MM.1S (cell line): ENCODE measurements around the gene CCP110.

Experiments
- DNase-seq: peaks from one replicate; pipeline ENCODE4 v3.0.0-alpha.2; 2015
- H2AFZ ChIP-seq: fragments of 300-600 bp; sonication (generic); 2 replicates; pipeline ENCODE4 v1.6.0; 2016; ENCODE audit warnings: antibody characterized with exemption, low read length
- H3F3A ChIP-seq: fragments of 300-600 bp; sonication (generic); 2 replicates; pipeline ENCODE4 v1.6.1; 2016; ENCODE audit warnings: mild to moderate bottlenecking, antibody characterized with exemption, low read length, moderate library complexity, mixed read lengths; ENCODE audit not compliant: insufficient read depth
- H3K27ac ChIP-seq: fragments of 300-600 bp; sonication (generic); 2 replicates; pipeline ENCODE4 v1.5.1; 2016; ENCODE audit warnings: mild to moderate bottlenecking, low read length
- H3K27me3 ChIP-seq: fragments of 300-600 bp; sonication (generic); replicated peaks from 2 replicates; pipeline ENCODE4 v1.6.0; 2016; ENCODE audit warnings: low read length; ENCODE audit not compliant: insufficient read depth
- H3K36me3 ChIP-seq: fragments of 300-600 bp; sonication (generic); replicated peaks from 2 replicates; pipeline ENCODE4 v1.6.1; 2016; ENCODE audit warnings: mild to moderate bottlenecking, low read length, mixed read lengths; ENCODE audit not compliant: insufficient read depth
- H3K4me1 ChIP-seq: fragments of 300-600 bp; sonication (generic); 2 replicates; pipeline ENCODE4 v1.6.1; 2016; ENCODE audit warnings: low read length, mixed read lengths
- H3K4me2 ChIP-seq: fragments of 300-600 bp; sonication (generic); 2 replicates; pipeline ENCODE4 v1.6.0; 2016; ENCODE audit warnings: low read depth, low read length
- H3K4me3 ChIP-seq: fragments of 300-600 bp; sonication (generic); 2 replicates; pipeline ENCODE4 v1.5.1; 2016; ENCODE audit warnings: low read length, mixed read lengths
- H3K79me2 ChIP-seq: fragments of 300-600 bp; sonication (generic); 2 replicates; pipeline ENCODE4 v1.6.1; 2016; ENCODE audit warnings: mixed run types, low read length, mixed read lengths
- H3K9ac ChIP-seq: fragments of 300-600 bp; sonication (generic); 2 replicates; pipeline ENCODE4 v1.6.1; 2016; ENCODE audit warnings: low read length, mixed read lengths
- H3K9me2 ChIP-seq: fragments of 300-600 bp; sonication (generic); replicated peaks from 2 replicates; pipeline ENCODE4 v1.6.1; 2016; ENCODE audit warnings: mild to moderate bottlenecking, low read length, mixed read lengths; ENCODE audit not compliant: insufficient read depth
- H3K9me3 ChIP-seq: fragments of 300-600 bp; sonication (generic); replicated peaks from 2 replicates; pipeline ENCODE4 v1.6.1; 2016; ENCODE audit warnings: mild to moderate bottlenecking, low read length, mixed read lengths; ENCODE audit not compliant: insufficient read depth
- H4K20me1 ChIP-seq: fragments of 300-600 bp; sonication (generic); 2 replicates; pipeline ENCODE4 v1.6.1; 2016; ENCODE audit warnings: mild to moderate bottlenecking, low read length, moderate library complexity, mixed read lengths; ENCODE audit not compliant: insufficient read depth
- EZH2 ChIP-seq: fragments of 300-600 bp; sonication (generic); optimal IDR thresholded peaks from 2 replicates; pipeline ENCODE3; 2017; ENCODE audit warnings: low read depth, mild to moderate bottlenecking, antibody characterized with exemption, low read length, mixed read lengths
- EZH2phosphoT487 ChIP-seq: fragments of 300-600 bp; sonication (generic); IDR thresholded peaks from 2 replicates; pipeline ENCODE4 v1.6.1; 2018; ENCODE audit warnings: antibody characterized with exemption, low read length
- TF ChIP-seq, protein P1 (sequence below): fragments of 300-600 bp; sonication (generic); IDR thresholded peaks from 2 replicates; pipeline ENCODE4 v1.5.1; 2016; ENCODE audit warnings: antibody characterized with exemption, low read length, mixed read lengths

The CCP110 gene

DNA sequence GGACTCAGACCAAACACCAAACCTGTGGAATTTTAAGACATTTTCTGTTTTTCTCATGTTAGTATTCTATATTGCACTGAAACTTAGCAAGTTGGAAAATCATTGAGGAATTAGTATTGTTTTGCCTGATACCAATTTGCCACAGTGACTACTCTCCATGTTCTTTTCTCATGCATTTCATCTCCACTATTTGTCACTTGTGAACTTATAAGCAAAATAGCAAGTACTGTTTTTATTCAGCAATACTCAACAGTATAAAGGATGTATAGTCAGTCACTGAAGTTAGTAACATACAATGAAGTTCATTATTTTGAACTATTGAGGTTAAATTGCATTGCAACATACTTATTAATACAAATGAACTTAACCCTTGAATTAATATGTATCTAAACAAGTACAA lies 25.9 kb downstream of the CCP110 start:
- no peak overlapping the region for H2AFZ ChIP-seq
- DNase-seq = no peak
- no peaks in the 10 kb centered on the region for H3K27me3 ChIP-seq
- H3K4me1 ChIP-seq = no peaks in the 10 kb centered on the region
- H3K9ac ChIP-seq = no peak overlapping the region
- H3K36me3 ChIP-seq = no peaks in the 10 kb centered on the region; the same call in 1 of the 2 replicates
- H3F3A ChIP-seq = peaks cover 2% of the 10 kb centered on the region; the same call in 1 of the 2 replicates
- H3K9me2 ChIP-seq = no peaks in the 10 kb centered on the region
- H3K79me2 ChIP-seq = no peaks in the 10 kb centered on the region
- no peaks in the 10 kb centered on the region for H4K20me1 ChIP-seq
- H3K4me3 ChIP-seq = no peak overlapping the region
- no peak for TF ChIP-seq EZH2
- TF ChIP-seq, protein P1, sequence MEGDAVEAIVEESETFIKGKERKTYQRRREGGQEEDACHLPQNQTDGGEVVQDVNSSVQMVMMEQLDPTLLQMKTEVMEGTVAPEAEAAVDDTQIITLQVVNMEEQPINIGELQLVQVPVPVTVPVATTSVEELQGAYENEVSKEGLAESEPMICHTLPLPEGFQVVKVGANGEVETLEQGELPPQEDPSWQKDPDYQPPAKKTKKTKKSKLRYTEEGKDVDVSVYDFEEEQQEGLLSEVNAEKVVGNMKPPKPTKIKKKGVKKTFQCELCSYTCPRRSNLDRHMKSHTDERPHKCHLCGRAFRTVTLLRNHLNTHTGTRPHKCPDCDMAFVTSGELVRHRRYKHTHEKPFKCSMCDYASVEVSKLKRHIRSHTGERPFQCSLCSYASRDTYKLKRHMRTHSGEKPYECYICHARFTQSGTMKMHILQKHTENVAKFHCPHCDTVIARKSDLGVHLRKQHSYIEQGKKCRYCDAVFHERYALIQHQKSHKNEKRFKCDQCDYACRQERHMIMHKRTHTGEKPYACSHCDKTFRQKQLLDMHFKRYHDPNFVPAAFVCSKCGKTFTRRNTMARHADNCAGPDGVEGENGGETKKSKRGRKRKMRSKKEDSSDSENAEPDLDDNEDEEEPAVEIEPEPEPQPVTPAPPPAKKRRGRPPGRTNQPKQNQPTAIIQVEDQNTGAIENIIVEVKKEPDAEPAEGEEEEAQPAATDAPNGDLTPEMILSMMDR = no peak
- no peak for TF ChIP-seq EZH2phosphoT487
- H3K9me3 ChIP-seq = no peaks in the 10 kb centered on the region
- H3K27ac ChIP-seq = no peak overlapping the region
- no peak overlapping the region for H3K4me2 ChIP-seq

DNA sequence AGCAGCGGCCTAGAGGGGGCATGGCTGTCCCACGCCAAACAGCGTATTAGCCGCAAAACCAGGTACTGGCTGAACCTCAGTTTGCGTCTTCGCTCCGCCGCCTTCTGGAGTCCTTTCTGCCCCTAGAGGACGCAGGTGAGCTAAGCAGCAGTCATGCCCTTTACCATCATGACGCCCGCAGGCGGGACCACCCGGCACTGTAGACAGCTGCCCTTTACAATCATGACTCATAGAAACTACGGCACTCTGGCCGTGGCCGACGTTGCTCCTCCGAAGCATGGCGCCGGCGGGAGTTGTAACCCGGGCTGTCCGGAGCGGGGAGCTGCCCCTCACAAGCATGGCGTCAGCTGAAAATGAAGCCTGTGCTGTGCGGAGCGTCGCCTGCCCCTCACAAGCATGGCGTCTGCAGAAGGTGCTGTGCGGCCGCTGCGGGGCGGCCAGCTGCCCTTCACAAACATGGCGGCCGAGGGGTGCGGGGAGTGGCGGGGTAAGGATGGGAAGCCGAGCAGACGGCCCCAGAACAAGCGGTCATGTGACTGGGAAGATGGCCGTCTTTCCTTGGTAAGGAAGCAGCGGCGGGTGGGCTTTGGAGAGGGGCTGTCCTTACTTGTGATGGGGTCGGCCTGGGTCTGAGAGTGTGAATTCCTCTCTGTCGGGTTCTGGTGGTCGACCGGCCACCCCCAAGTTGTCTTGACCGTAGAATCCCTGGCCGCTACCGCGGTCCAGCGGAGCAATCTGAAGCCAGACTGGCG lies 31.6 kb downstream of the CCP110 start, which contains the start of gene VPS35L:
Gene VPS35L, plus strand, starts transcription at position 518 of the 752 bp plus-strand sequence. Its CDS starts 27 bp downstream, at position 545.
- Histone ChIP-seq H3K4me1 (no peaks in the 10 kb centered on the region), H3K9ac (peak within 1 kb of the TSS; percentile 77), H2AFZ (peak within 1 kb of the TSS; percentile 92), H3K27ac (peak within 1 kb of the TSS; percentile 75), H3K9me2 (no peaks in the 10 kb centered on the region), H3F3A (peaks cover 17% of the 10 kb centered on the region), H3K36me3 (no peaks in the 10 kb centered on the region; the same call in 1 of the 2 replicates), H3K9me3 (no peaks in the 10 kb centered on the region), H3K4me3 (peak within 1 kb of the TSS; percentile 69), H4K20me1 (no peaks in the 10 kb centered on the region), H3K4me2 (peak within 1 kb of the TSS; percentile 73), H3K27me3 (no peaks in the 10 kb centered on the region), H3K79me2 (no peaks in the 10 kb centered on the region; the same call in 1 of the 2 replicates)
- DNase-seq = peak; percentile 93
- no peak for TF ChIP-seq EZH2phosphoT487
- TF ChIP-seq, protein P1 = peak; percentile 76
- no peak for TF ChIP-seq EZH2

DNA sequence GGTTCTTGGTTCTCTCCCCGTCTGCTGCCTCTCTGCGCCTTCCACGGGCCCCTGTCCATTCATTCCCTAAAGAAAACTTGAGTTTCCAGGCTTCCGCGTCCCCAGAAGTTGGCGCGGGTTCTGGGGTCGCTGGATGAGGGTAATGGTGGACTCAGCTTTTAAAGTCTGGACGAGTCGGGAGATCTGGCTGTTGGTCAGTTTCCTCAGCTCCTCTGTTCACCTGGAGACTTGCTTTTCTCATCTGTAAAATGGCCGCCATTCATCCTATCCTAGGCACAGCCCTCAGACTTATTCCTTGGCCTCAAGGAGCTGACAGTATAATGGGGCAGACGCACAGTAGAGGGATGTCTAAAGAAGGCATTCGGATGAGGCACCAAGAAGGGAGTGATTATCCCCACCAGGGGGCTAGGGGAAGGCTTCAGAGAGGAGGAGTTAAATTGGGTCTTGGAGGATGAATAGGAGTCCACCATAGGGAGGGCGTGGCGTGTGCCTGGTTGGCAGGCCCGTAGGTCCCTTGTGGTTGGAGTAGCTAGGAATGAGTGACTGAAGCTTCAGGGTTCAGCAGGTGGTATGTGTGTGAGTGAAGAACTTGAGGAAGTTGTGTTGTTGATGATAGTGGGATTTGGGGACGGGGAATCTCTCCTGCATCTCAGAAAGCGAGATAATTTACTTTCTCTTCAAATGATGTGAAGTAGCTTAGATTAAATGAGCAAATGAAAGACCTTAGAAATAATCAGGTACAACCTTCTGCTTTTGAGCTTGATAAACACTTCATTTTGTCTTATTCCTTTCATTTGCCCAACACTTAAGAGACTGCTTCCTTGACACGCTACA lies 32.4 kb downstream of the CCP110 start:
- H3K4me1 ChIP-seq = no peaks in the 10 kb centered on the region
- H3K4me3 ChIP-seq = peak overlapping the region; percentile 69
- H3K9me3 ChIP-seq = no peaks in the 10 kb centered on the region
- H2AFZ ChIP-seq = peak overlapping the region; percentile 92
- no peaks in the 10 kb centered on the region for H3K36me3 ChIP-seq
- no peaks in the 10 kb centered on the region for H3K9me2 ChIP-seq
- DNase-seq = peak; percentile 77
- peak overlapping the region; percentile 75 for H3K27ac ChIP-seq
- no peaks in the 10 kb centered on the region; the same call in 1 of the 2 replicates for H3K79me2 ChIP-seq
- no peaks in the 10 kb centered on the region for H4K20me1 ChIP-seq
- peak overlapping the region; percentile 77 for H3K9ac ChIP-seq
- H3K27me3 ChIP-seq = no peaks in the 10 kb centered on the region
- peaks cover 17% of the 10 kb centered on the region for H3F3A ChIP-seq
- peak overlapping the region; percentile 73; the same call in 1 of the 2 replicates for H3K4me2 ChIP-seq
- TF ChIP-seq EZH2 = no peak
- TF ChIP-seq, protein P1 = peak; percentile 25
